Mesendoderm (in vitro differentiated cells): ENCODE results near the gene MSH4.
A peak's percentile ranks its signal among the peaks of the same experiment; 100 is the strongest.
"Not testable (repeated sequence)": the region's sequence is repeated elsewhere in the genome, so short reads cannot be mapped to it uniquely, and the experiment has no call there.

Experiments
- DNase-seq: peaks from one replicate; pipeline ENCODE4 v3.0.0; 2013
- H2AK5ac ChIP-seq: 2 replicates; pipeline ENCODE4 v1.6.1; 2013; ENCODE audit warnings: low read length, inconsistent platforms
- H2BK120ac ChIP-seq: 2 replicates; pipeline ENCODE4 v1.6.1; 2013; ENCODE audit warnings: low read depth, mild to moderate bottlenecking, low read length, moderate library complexity, mixed read lengths
- H2BK15ac ChIP-seq: replicated peaks from 2 replicates; pipeline ENCODE4 v1.6.1; 2013; ENCODE audit warnings: low read depth, mild to moderate bottlenecking, moderate library complexity
- H2BK5ac ChIP-seq: 2 replicates; pipeline ENCODE4 v1.6.1; 2013; ENCODE audit warnings: low read length, inconsistent platforms
- H3K18ac ChIP-seq: 2 replicates; pipeline ENCODE4 v1.6.1; 2013; ENCODE audit warnings: mild to moderate bottlenecking, low read length, mixed read lengths
- H3K23ac ChIP-seq: one replicate; pipeline ENCODE4 v1.6.1; 2013; ENCODE audit warnings: low read length
- H3K27ac ChIP-seq: 2 replicates; pipeline ENCODE4 v1.5.1; 2013; ENCODE audit warnings: low read depth, mild to moderate bottlenecking, inconsistent platforms, low read length, moderate library complexity
- H3K27me3 ChIP-seq: 2 replicates; pipeline ENCODE4 v1.6.1; 2013; ENCODE audit warnings: low read length, control low read depth, mild to moderate bottlenecking, inconsistent platforms; ENCODE audit not compliant: insufficient read depth, poor library complexity
- H3K36me3 ChIP-seq: 2 replicates; pipeline ENCODE4 v1.6.1; 2013; ENCODE audit warnings: low read length, inconsistent platforms; ENCODE audit not compliant: control insufficient read depth, insufficient read depth
- H3K4ac ChIP-seq: one replicate; pipeline ENCODE4 v1.6.1; 2013; ENCODE audit warnings: low read depth, mild to moderate bottlenecking, low read length, moderate library complexity
- H3K4me1 ChIP-seq: 2 replicates; pipeline ENCODE4 v1.6.1; 2013; ENCODE audit warnings: low read depth, low read length, inconsistent platforms; ENCODE audit not compliant: control insufficient read depth
- H3K4me2 ChIP-seq: 2 replicates; pipeline ENCODE4 v1.6.1; 2013; ENCODE audit warnings: low read length
- H3K4me3 ChIP-seq: 2 replicates; pipeline ENCODE4 v1.5.1; 2013; ENCODE audit warnings: mild to moderate bottlenecking, low read length
- H3K56ac ChIP-seq: one replicate; pipeline ENCODE4 v1.6.1; 2013; ENCODE audit warnings: low read length
- H3K79me1 ChIP-seq: 2 replicates; pipeline ENCODE4 v1.6.1; 2013; ENCODE audit warnings: low read length, inconsistent platforms
- H3K79me2 ChIP-seq: 2 replicates; pipeline ENCODE4 v1.6.1; 2013; ENCODE audit warnings: mild to moderate bottlenecking, low read length; ENCODE audit not compliant: control insufficient read depth, insufficient read depth
- H3K9ac ChIP-seq: 2 replicates; pipeline ENCODE4 v1.6.1; 2013; ENCODE audit warnings: low read length, inconsistent platforms
- H4K5ac ChIP-seq: one replicate; pipeline ENCODE4 v1.6.1; 2013; ENCODE audit warnings: low read length
- H4K8ac ChIP-seq: one replicate; pipeline ENCODE4 v1.6.1; 2013; ENCODE audit warnings: low read depth, mild to moderate bottlenecking, control low read depth, low read length, moderate library complexity
- WGBS: extraction: QIAGEN DNeasy Blood & Tissue Kit; methylation state at CpG from one replicate; pipeline ENCODE4 v1.1.7; 2013; ENCODE audit warnings: low lambda C conversion rate, missing lambda C conversion rate; ENCODE audit not compliant: insufficient coverage; ENCODE audit errors: extremely low coverage; 5-methylcytosine and 5-hydroxymethylcytosine counted together

MSH4 gene

DNA sequence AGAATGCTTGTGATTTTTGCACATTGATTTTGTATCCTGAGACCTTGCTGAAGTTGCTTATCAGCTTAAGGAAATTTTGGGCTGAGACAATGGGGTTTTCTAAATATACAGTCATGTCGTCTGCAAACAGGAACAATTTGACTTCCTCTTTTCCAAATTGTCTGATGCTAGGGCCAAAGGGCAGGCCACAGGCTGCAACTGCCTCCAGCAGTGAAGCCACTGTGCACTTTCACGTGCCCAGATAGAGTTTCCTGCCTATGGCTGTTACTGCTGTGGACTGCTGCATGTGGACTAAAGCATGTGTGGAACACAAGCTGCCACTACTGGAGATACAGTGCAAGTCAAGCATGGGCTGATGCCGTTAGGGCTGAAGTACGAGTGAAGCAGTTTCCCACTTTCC, 146.4 kb downstream of the MSH4 start:
- H3K4me3 ChIP-seq, H3K79me2 ChIP-seq, H3K27ac ChIP-seq, H3K4ac ChIP-seq, H3K56ac ChIP-seq, H4K8ac ChIP-seq, H3K79me1 ChIP-seq, H3K4me1 ChIP-seq, H3K9ac ChIP-seq, H3K18ac ChIP-seq, H2AK5ac ChIP-seq, H2BK5ac ChIP-seq, H4K5ac ChIP-seq, H3K27me3 ChIP-seq, H2BK15ac ChIP-seq, H3K4me2 ChIP-seq, H3K36me3 ChIP-seq, H3K23ac ChIP-seq, DNase-seq, H2BK120ac ChIP-seq: not testable (repeated sequence)
- WGBS, result no CpG with 5 or more reads among the region's 4 CpGs

DNA sequence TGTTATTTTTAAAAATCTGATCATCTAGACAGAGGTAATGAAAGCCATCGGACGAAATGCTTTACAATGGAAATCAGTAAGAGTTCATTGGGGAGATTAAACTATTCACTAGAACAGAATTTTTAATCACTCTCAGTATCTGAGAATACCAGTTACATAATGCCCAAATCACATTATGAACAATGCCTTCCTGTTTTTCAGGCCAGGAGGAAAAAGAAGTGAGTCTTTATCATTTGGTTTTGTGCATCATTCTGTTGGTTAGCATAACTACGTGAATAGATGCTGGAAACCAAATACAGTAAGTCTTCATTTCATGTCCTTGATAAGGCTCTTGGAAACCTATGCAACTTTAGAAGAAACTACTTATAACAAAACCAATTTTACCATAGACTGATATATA, 153.5 kb downstream of the MSH4 start:
- Histone ChIP-seq H3K36me3 (no peaks in the 10 kb centered on the region), H3K27ac (no peak overlapping the region), H3K4me1 (no peaks in the 10 kb centered on the region), H3K23ac (no peak overlapping the region), H3K27me3 (no peaks in the 10 kb centered on the region), H4K8ac (no peak overlapping the region), H2BK120ac (no peak overlapping the region), H2BK15ac (no peak overlapping the region), H2BK5ac (no peak overlapping the region), H3K79me2 (no peaks in the 10 kb centered on the region), H3K4me2 (no peak overlapping the region), H3K56ac (no peak overlapping the region), H3K4ac (no peak overlapping the region), H3K4me3 (no peak overlapping the region), H3K9ac (no peak overlapping the region), H3K18ac (no peak overlapping the region), H4K5ac (no peak overlapping the region), H3K79me1 (no peaks in the 10 kb centered on the region), H2AK5ac (no peak overlapping the region)
- WGBS, result no CpG with 5 or more reads among the region's 3 CpGs
- no peak for DNase-seq

DNA sequence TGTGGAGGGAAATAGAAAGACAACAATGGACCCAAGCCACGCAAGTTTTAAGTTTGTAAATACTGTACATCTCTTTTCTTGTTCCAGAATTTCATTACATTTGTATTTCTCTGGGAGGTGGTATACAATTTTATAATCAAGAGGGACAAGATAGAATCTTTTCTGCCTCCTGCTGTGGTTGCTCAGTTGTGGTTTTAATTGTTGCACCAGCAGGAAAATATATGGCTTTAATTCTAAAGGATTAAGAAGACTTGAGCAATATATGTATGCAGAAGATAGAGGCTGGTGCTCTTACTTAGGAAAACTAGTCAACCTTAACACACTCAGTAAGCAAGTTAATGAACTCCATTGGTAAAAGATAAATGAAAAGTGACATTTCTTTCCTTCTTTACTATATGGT, 155.3 kb downstream of the MSH4 start:
- Histone ChIP-seq H4K5ac (no peak overlapping the region), H4K8ac (no peak overlapping the region), H3K56ac (no peak overlapping the region), H3K9ac (no peak overlapping the region), H3K4ac (no peak overlapping the region), H3K4me2 (no peak overlapping the region), H3K27ac (no peak overlapping the region), H3K23ac (no peak overlapping the region), H3K18ac (no peak overlapping the region), H3K27me3 (no peaks in the 10 kb centered on the region), H2BK15ac (no peak overlapping the region), H3K79me2 (no peaks in the 10 kb centered on the region), H2AK5ac (no peak overlapping the region), H3K4me3 (no peak overlapping the region), H3K79me1 (no peaks in the 10 kb centered on the region), H3K4me1 (no peaks in the 10 kb centered on the region), H3K36me3 (no peaks in the 10 kb centered on the region), H2BK5ac (no peak overlapping the region), H2BK120ac (no peak overlapping the region)
- DNase-seq, result no peak
- WGBS, result no CpG with 5 or more reads among the region's 1 CpG

DNA sequence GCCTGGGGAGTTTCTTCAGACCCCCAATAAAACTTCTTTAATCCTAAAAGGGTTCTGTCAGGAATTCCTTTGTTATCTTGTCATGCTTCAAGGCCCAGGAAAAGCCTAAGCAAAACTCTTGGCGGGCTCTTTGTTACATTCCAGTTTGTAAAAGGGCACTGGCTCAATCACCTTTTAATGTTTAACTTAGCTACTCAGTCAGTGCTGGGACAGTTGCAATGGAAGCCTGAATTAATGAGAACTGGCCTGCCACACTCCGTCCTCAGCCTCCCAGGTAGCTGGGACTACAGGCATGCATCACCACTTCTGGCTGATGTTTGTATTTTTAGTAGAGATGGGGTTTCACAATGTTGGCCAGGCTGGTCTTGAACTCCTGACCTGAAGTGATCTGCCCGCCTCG, 156.8 kb downstream of the MSH4 start:
- Histone ChIP-seq H3K27me3 (no peaks in the 10 kb centered on the region), H2BK120ac (no peak overlapping the region), H3K18ac (no peak overlapping the region), H3K4ac (no peak overlapping the region), H3K56ac (no peak overlapping the region), H3K4me1 (no peaks in the 10 kb centered on the region), H2AK5ac (no peak overlapping the region), H2BK5ac (no peak overlapping the region), H4K8ac (no peak overlapping the region), H4K5ac (no peak overlapping the region), H3K79me2 (no peaks in the 10 kb centered on the region), H3K9ac (no peak overlapping the region), H3K36me3 (no peaks in the 10 kb centered on the region), H3K79me1 (no peaks in the 10 kb centered on the region), H3K4me3 (no peak overlapping the region), H3K4me2 (no peak overlapping the region), H3K23ac (no peak overlapping the region), H3K27ac (no peak overlapping the region), H2BK15ac (no peak overlapping the region)
- peak; percentile 13 for DNase-seq
- WGBS, result no CpG with 5 or more reads among the region's 4 CpGs

DNA sequence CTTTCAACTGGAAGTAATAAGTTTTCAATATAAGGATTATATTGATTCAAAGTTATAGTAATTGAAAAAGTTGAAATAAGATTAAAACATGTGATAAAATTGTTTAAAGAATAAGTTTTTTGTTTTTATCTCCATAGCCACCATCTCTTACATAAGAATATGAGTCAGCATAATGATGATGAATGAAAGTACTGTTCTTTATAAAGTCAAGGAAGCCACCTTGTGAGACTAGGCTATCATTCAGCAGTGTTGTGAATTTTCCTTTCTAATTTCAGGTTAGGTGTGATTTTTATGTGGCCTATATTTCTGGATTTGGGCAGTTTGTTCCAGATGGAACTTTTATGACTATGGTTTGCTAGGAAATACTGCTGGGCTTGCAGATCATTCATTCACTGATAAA, 157.9 kb downstream of the MSH4 start:
- Histone ChIP-seq H3K79me2 (no peaks in the 10 kb centered on the region), H3K9ac (no peak overlapping the region), H3K27me3 (no peaks in the 10 kb centered on the region), H3K4me1 (no peaks in the 10 kb centered on the region), H3K79me1 (no peaks in the 10 kb centered on the region), H4K5ac (no peak overlapping the region), H3K27ac (no peak overlapping the region), H2BK120ac (no peak overlapping the region), H3K4me2 (no peak overlapping the region), H3K4me3 (no peak overlapping the region), H4K8ac (no peak overlapping the region), H2BK5ac (no peak overlapping the region), H3K56ac (no peak overlapping the region), H2AK5ac (no peak overlapping the region), H3K23ac (no peak overlapping the region), H2BK15ac (no peak overlapping the region), H3K36me3 (no peaks in the 10 kb centered on the region), H3K18ac (no peak overlapping the region), H3K4ac (no peak overlapping the region)
- no peak for DNase-seq
